ENCODE results near the gene TSGA10IP. TPM values are rescaled to one million over a fixed set of nuclear protein-coding genes. Genes with fewer than 3 reads are reported as not detected.
A peak's percentile ranks its signal among the peaks of the same experiment; 100 is the strongest.

Gene TSGA10IP
- total RNA-seq, 1 experiment from 2014 or later: not detected

GRCh38 chr11:65911682-65912568 lies 33.4 kb upstream of the TSGA10IP start:
- Histone ChIP-seq H3K36me3 (no peaks in the 10 kb centered on the region), H3K27me3 (no peaks in the 10 kb centered on the region), H3K4me3 (0 out of 2 replicates have a peak overlapping the region, but pooled peaks have one; percentile 12), H3K9me3 (replicated peaks) (no peaks in the 10 kb centered on the region), H3K27ac (peak overlapping the region; percentile 61), H3K4me1 (peaks cover 51% of the 10 kb centered on the region)
- DNase-seq: peak; percentile 83 to 89

DNA sequence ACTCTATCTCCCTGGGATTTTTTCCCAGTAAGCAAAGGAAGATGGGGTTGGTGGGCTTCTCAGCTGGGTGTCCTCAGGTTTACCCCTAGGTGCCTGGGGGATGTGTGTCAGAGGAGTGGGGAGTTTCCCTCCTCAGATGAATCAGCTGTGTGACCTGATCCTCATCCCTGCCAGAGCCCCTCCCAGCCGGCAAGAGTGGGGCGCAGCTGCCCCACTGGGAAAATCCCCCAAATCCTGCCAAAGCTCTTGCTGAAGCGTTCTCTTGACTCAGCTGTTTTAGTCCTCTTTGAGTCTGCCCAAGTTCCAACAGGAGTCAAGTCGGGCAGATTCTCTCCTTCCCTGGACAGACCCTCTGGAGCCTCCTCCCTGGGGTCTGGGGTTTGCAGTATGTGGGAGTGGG lies 32.4 kb upstream of the TSGA10IP start:
- Histone ChIP-seq H3K27me3 (no peaks in the 10 kb centered on the region), H3K4me1 (peaks cover 55% of the 10 kb centered on the region), H3K27ac (peak overlapping the region; percentile 61), H3K36me3 (no peaks in the 10 kb centered on the region), H3K9me3 (replicated peaks) (no peaks in the 10 kb centered on the region), H3K4me3 (no peak overlapping the region)
- DNase-seq: peak; percentile 76 to 79

GRCh38 chr11:65915101-65915820 lies 30.0 kb upstream of the TSGA10IP start:
- DNase-seq: peak; percentile 54 to 63
- Histone ChIP-seq H3K36me3 (no peaks in the 10 kb centered on the region), H3K27me3 (no peaks in the 10 kb centered on the region), H3K4me1 (peaks cover 56% of the 10 kb centered on the region), H3K27ac (peak overlapping the region; percentile 71), H3K4me3 (no peak overlapping the region), H3K9me3 (replicated peaks) (no peaks in the 10 kb centered on the region)

- no peaks in the 10 kb centered on the region for H3K9me3 ChIP-seq (replicated peaks)
- no peaks in the 10 kb centered on the region for H3K36me3 ChIP-seq
- peak; percentile 81 to 91 for DNase-seq
- H3K4me3 ChIP-seq: peak overlapping the region; percentile 16
- H3K27me3 ChIP-seq: no peaks in the 10 kb centered on the region
- peaks cover 56% of the 10 kb centered on the region for H3K4me1 ChIP-seq
- peak overlapping the region; percentile 71 for H3K27ac ChIP-seq
These were observed 29.4 kb upstream of the TSGA10IP start for GRCh38 chr11:65915821-65916251.

DNA sequence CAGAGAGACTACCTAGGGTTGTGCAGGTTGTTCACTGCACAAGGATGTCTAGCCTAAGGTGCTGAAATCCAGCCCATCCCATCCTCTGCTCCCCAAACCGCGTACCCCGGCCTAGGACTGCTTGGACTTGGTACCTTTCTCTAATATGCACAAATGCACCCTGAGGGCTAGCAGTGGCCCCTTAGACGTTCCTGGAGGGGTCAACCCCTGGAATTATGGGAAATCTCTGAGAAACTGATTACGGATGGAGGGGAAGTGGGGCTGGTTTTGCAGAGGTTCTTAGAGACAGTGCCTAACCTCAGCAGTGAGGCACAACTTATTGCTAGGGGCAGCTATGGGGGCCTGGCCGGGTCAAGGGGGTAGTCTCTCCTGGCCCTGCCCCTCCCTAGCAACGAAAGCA lies 28.9 kb upstream of the TSGA10IP start:
- Histone ChIP-seq H3K9me3 (replicated peaks) (no peaks in the 10 kb centered on the region), H3K4me3 (no peak overlapping the region; the same call in 1 of the 2 replicates), H3K36me3 (no peaks in the 10 kb centered on the region), H3K4me1 (peaks cover 53% of the 10 kb centered on the region), H3K27me3 (no peaks in the 10 kb centered on the region), H3K27ac (peak overlapping the region; percentile 71)
- no peak for DNase-seq

DNA sequence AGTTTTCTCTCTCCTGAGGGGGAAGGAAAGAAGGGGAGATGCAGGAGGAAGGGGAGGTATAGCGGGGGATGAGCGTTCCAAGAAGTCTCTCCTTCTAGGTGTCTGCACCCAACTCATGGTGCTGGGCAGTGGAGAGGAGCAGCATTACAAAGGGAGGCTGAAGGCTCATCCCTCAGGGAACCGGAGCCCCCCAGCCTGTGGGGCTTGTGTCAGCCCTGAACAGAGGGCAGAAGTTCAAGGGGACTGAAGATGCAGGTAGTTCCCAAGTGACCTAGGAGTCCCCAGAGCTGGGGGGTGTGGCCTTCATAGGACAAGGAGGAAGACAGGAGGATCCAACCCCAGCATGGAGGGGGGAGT lies 28.2 kb upstream of the TSGA10IP start:
- Histone ChIP-seq H3K9me3 (replicated peaks) (no peaks in the 10 kb centered on the region), H3K27me3 (no peaks in the 10 kb centered on the region), H3K36me3 (no peaks in the 10 kb centered on the region), H3K27ac (no peak overlapping the region), H3K4me1 (peaks cover 47% of the 10 kb centered on the region), H3K4me3 (no peak overlapping the region)
- DNase-seq: no peak

- Histone ChIP-seq H3K27ac (no peak overlapping the region), H3K36me3 (no peaks in the 10 kb centered on the region), H3K27me3 (no peaks in the 10 kb centered on the region), H3K4me3 (peak overlapping the region; percentile 87), H3K4me1 (peaks cover 41% of the 10 kb centered on the region), H3K9me3 (replicated peaks) (no peaks in the 10 kb centered on the region)
- no peak for DNase-seq
These were observed 27.7 kb upstream of the TSGA10IP start for GRCh38 chr11:65917434-65918210.

- DNase-seq: peak; percentile 51 to 52
- Histone ChIP-seq H3K36me3 (no peaks in the 10 kb centered on the region), H3K4me1 (peaks cover 33% of the 10 kb centered on the region), H3K4me3 (peak within 1 kb of the TSS; percentile 87), H3K9me3 (replicated peaks) (no peaks in the 10 kb centered on the region), H3K27me3 (no peaks in the 10 kb centered on the region), H3K27ac (peak within 1 kb of the TSS; percentile 70)
These were observed 26.8 kb upstream of the TSGA10IP start, which contains the start of gene C11orf68 for GRCh38 chr11:65918211-65919140. C11orf68 (minus strand) TSS chr11:65919062; CDS start chr11:65919031, 31 bp downstream.

DNA sequence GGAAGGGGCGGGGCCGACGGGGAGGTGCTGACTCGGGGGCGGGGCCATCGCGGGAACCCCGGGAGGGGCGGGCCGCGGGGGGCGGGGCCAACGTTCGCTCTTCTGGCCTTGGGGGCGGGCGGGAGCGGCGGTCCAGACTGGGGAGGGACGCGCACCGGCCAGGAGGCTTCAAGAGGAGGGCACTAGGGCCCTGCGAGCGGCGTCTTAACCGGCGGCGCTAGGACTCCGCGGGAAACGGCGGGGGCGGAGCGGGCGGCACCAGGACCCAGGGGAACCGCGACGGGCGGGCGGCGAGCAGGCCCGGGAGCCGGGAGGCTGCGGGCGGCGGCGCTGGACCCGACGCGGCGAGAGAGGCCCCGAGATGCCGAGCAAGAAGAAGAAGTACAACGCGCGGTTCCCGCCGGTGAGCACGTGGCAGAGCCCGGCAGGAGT lies 26.1 kb upstream of the TSGA10IP start, which contains the start of gene DRAP1:
TSS of gene DRAP1 (plus strand) at position 286 of the 432 bp plus-strand sequence. CDS start at position 362, 76 bp downstream.
- H3K36me3 ChIP-seq: no peaks in the 10 kb centered on the region
- peak; percentile 99 for DNase-seq
- peaks cover 27% of the 10 kb centered on the region for H3K4me1 ChIP-seq
- no peaks in the 10 kb centered on the region for H3K27me3 ChIP-seq
- H3K27ac ChIP-seq: peak within 1 kb of the TSS; percentile 70
- peak within 1 kb of the TSS; percentile 87 for H3K4me3 ChIP-seq
- no peaks in the 10 kb centered on the region for H3K9me3 ChIP-seq (replicated peaks)

DNA sequence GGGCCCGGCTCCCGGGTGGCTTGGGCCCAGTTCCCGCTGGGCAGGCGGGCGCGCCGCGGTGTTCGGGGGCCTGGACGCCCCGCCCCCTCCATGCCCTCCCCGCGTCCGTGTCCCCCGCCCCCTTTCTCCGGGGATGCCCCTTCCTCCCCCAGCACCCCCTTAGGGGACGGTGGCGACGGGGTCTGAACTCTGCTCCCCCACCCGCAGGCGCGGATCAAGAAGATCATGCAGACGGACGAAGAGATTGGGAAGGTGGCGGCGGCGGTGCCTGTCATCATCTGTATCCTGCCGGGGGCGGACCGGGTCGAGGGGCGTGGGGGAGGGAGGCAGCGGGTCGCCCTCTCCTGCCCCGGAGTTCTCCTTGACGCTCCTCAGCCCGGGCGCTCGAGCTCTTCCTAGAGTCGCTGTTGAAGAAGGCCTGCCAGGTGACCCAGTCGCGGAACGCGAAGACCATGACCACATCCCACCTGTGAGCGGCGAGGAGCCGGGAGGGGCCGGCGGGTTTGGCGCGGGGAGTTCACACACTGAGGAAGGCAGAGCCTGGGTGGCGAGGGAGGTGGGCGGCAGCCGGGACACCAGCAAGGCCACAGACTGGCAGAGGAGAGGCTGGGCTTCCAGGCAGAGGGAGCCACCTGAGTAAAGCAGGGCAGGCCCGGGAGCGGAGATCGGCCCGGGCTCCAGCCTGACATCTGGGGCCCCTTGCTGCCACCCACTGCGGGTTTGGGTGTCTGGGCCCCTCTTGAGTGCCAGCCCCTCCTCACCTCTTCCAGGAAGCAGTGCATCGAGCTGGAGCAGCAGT lies 25.5 kb upstream of the TSGA10IP start:
- H3K4me1 ChIP-seq: peaks cover 24% of the 10 kb centered on the region
- no peaks in the 10 kb centered on the region for H3K36me3 ChIP-seq
- no peaks in the 10 kb centered on the region for H3K27me3 ChIP-seq
- H3K27ac ChIP-seq: no peak overlapping the region; the same call in 1 of the 2 replicates
- no peaks in the 10 kb centered on the region for H3K9me3 ChIP-seq (replicated peaks)
- no peak for DNase-seq
- peak overlapping the region; percentile 84 for H3K4me3 ChIP-seq

- H3K27ac ChIP-seq: no peak overlapping the region
- no peaks in the 10 kb centered on the region for H3K27me3 ChIP-seq
These were observed 24.9 kb upstream of the TSGA10IP start for GRCh38 chr11:65920372-65920802.

DNA sequence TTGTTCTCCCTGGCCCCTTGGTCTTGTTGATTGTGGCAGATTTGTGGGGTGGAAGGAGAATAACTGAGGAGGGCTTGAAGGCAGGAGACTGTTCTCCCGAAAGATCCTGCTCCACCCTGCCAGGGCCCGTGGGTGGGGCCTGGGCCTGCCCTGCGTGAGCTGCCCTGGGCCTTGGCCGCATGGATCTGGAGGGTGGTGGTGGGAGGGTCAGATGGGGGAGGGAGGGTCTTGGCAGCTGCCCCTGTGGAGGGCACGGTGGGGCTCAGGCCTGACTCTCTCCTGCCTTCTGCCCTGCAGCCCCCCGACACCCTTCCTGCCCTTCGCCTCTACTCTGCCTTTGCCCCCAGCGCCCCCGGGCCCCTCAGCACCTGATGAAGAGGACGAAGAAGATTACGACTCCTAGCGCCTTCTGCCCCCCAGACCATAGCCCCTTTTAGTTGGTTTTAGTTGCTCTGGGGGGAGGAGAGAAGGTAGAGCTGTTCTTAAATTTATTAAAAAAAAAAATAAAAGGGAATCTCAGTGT lies 24.2 kb upstream of the TSGA10IP start:
- DNase-seq: no peak
- no peaks in the 10 kb centered on the region for H3K36me3 ChIP-seq
- peaks cover 13% of the 10 kb centered on the region; the same call in 1 of the 2 replicates for H3K4me1 ChIP-seq
- H3K9me3 ChIP-seq (replicated peaks): no peaks in the 10 kb centered on the region
- H3K4me3 ChIP-seq: no peak overlapping the region
- no peak overlapping the region for H3K27ac ChIP-seq
- no peaks in the 10 kb centered on the region for H3K27me3 ChIP-seq

More at GRCh38 chr11:65920372-65920802, 24.9 kb upstream of the TSGA10IP start:
- H3K9me3 ChIP-seq (replicated peaks): no peaks in the 10 kb centered on the region
- peak overlapping the region; percentile 84 for H3K4me3 ChIP-seq
- peaks cover 18% of the 10 kb centered on the region for H3K4me1 ChIP-seq
- no peak for DNase-seq
- no peaks in the 10 kb centered on the region for H3K36me3 ChIP-seq

Data from SJCRH30 (cell line).